Measurements from ENCODE around the gene ERFE.

ERFE gene

DNA sequence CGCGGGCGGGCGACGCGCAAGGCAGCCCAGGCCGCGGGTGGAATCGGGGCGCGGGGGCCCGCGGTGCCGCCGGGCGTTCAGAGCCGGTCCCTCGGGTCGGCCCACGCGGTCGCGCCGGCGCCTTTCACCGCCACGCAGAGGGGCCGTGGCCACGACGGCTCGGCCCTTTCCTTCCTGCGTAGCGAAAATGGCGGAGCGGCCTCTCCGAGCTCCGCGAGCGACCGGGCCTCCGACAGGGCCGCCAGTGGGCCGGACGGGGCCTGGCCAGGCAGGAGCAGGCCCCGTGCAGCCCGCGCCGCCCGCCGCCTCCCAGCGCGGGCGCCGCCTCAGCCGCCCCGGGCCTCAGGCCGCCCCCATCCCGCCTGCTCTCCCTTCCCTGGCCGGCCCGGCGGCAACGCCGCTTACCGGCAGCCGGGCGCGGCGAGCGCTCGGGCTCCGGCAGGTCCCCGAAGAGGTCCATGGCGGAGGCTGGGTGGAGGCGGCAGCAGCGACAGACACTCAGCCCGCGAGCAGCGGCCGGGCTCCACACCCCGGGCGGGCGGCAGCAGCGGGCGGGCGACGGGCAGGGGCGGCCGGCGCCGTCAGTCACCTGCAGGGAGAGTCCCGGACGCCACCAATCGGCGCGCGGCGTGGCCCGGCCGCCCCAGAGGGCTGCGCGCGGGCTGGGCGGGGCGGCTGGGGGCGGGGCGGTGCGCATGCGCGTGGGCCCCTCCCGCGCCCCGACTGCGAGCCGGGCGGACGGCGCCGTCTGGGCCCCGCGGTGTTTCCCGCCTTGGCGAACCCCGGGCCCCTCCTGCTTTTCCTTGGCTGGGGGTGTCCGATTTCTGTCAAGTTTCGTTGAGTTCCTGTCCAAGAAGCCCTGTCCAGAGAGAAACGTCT is 44.6 kb downstream of the ERFE start, which contains the start of gene ILKAP:
ILKAP (minus strand) TSS at position 602 of the 879 bp plus-strand sequence; CDS start at position 460, 142 bp downstream.
- no peak for TF ChIP-seq EZH2 (IDR thresholded peaks at IDR 0.05; ENCODE audit: borderline replicate concordance, low read depth, low read length, severe bottlenecking)
- TF ChIP-seq, protein P1, sequence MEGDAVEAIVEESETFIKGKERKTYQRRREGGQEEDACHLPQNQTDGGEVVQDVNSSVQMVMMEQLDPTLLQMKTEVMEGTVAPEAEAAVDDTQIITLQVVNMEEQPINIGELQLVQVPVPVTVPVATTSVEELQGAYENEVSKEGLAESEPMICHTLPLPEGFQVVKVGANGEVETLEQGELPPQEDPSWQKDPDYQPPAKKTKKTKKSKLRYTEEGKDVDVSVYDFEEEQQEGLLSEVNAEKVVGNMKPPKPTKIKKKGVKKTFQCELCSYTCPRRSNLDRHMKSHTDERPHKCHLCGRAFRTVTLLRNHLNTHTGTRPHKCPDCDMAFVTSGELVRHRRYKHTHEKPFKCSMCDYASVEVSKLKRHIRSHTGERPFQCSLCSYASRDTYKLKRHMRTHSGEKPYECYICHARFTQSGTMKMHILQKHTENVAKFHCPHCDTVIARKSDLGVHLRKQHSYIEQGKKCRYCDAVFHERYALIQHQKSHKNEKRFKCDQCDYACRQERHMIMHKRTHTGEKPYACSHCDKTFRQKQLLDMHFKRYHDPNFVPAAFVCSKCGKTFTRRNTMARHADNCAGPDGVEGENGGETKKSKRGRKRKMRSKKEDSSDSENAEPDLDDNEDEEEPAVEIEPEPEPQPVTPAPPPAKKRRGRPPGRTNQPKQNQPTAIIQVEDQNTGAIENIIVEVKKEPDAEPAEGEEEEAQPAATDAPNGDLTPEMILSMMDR (IDR thresholded peaks at IDR 0.05; ENCODE audit: borderline replicate concordance, extremely low read depth, low read length, poor library complexity, severe bottlenecking) = no peak
- peak within 1 kb of the TSS; percentile 65 to 86 for H3K4me3 ChIP-seq (ENCODE audit: low read depth in 1 of 2, low read length in 2 of 2)
- H3K27ac ChIP-seq (ENCODE audit: low read length) = peak within 1 kb of the TSS; percentile 95
- H3K9ac ChIP-seq (ENCODE audit: low read depth, low read length) = peak within 1 kb of the TSS; percentile 90
- peaks cover 39% of the 10 kb centered on the region for H3K4me1 ChIP-seq (ENCODE audit: insufficient read depth, low read length)
- DNase-seq = peak; percentile 87
- peaks cover 7% of the 10 kb centered on the region; the same call in 1 of the 2 replicates for H3K36me3 ChIP-seq (ENCODE audit: insufficient read depth, low read length)
- H3K27me3 ChIP-seq (ENCODE audit: insufficient read depth, low read length, poor library complexity) = peaks cover 19% of the 10 kb centered on the region
- ATAC-seq (ENCODE audit: insufficient read depth, low read depth) = peak; percentile 95
- H2AFZ ChIP-seq (ENCODE audit: low read depth, low read length) = peak within 1 kb of the TSS; percentile 97
- peaks cover 42% of the 10 kb centered on the region for H4K20me1 ChIP-seq (ENCODE audit: insufficient read depth, low read length)
- no peaks in the 10 kb centered on the region for H3K9me3 ChIP-seq (ENCODE audit: insufficient read depth, low read length, severe bottlenecking)
- H3K4me2 ChIP-seq (ENCODE audit: insufficient read depth, low read length) = peak within 1 kb of the TSS; percentile 94
- H3K79me2 ChIP-seq (ENCODE audit: insufficient read depth, low read length) = peaks cover 55% of the 10 kb centered on the region

DNA sequence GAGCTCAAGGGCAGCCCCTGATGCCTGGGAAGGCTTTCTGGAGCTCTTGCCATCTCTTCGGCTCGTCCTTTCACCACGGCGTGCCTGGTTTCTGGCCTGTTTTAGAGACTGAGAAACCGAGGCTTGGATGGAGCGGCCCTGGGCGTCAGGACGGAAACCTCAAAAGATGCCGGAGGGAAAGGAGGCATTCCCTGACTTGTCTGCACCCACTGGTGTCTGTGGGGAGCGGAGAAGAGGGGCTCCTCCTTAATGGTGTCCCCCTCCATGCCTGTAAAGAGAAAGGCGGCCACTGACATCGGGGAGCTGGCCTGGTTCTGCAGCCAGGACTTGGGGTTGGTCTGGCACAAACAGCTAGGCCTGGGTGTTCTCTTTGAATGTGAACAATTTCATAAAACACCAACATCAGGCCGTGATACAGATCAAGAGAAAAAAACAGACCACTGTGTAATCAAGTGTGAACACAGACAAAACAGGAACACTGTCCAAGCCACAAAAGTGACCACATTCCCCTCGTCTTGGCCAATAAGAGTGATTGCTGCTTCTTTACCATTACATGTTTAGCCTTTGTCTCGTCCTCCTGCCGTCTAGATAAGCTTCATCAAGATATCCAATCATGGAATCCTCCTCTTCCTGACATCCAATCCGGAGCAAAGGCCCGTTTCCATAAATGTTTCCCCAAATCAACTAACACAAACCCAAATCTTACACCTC is 45.4 kb downstream of the ERFE start:
- Histone ChIP-seq H3K27me3 (ENCODE audit: insufficient read depth, low read length, poor library complexity) (peaks cover 27% of the 10 kb centered on the region), H2AFZ (ENCODE audit: low read depth, low read length) (peak overlapping the region; percentile 97), H3K9me3 (ENCODE audit: insufficient read depth, low read length, severe bottlenecking) (no peaks in the 10 kb centered on the region), H3K4me2 (ENCODE audit: insufficient read depth, low read length) (peak overlapping the region; percentile 94), H3K36me3 (ENCODE audit: insufficient read depth, low read length) (peaks cover 7% of the 10 kb centered on the region; the same call in 1 of the 2 replicates), H4K20me1 (ENCODE audit: insufficient read depth, low read length) (peaks cover 34% of the 10 kb centered on the region), H3K27ac (ENCODE audit: low read length) (peak overlapping the region; percentile 95), H3K4me3 (ENCODE audit: low read depth in 1 of 2, low read length in 2 of 2) (peak overlapping the region; percentile 31 to 65), H3K9ac (ENCODE audit: low read depth, low read length) (peak overlapping the region; percentile 90), H3K79me2 (ENCODE audit: insufficient read depth, low read length) (peaks cover 47% of the 10 kb centered on the region), H3K4me1 (ENCODE audit: insufficient read depth, low read length) (peaks cover 34% of the 10 kb centered on the region)
- TF ChIP-seq, protein P1 (IDR thresholded peaks at IDR 0.05; ENCODE audit: borderline replicate concordance, extremely low read depth, low read length, poor library complexity, severe bottlenecking) = no peak
- no peak for TF ChIP-seq EZH2 (IDR thresholded peaks at IDR 0.05; ENCODE audit: borderline replicate concordance, low read depth, low read length, severe bottlenecking)
- DNase-seq (no peak), ATAC-seq (ENCODE audit: insufficient read depth, low read depth) (peak; percentile 12; the same call in 2 of the 3 replicates)

DNA sequence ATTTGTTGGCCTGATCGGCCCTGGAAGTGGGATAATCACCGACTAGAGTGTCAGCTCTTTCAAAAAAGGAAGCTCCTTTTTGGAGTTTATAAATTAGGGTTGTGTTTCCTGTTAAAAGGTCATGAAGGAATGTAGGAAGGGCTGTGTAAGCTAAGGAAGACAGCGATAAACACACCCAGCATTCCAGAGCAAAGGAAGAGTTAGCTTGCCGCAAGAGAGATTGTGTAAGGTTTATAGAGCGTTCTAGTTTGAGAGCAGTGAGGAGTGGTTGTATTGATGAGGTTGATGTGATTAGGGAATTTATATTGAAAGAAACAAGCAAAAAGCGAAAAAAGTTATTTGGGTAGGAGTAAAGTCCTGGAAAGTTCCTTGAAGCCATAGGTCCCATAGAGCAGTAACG is 48.2 kb downstream of the ERFE start:
- Histone ChIP-seq H4K20me1 (ENCODE audit: insufficient read depth, low read length) (peaks cover 8% of the 10 kb centered on the region; the same call in 1 of the 2 replicates), H3K27me3 (ENCODE audit: insufficient read depth, low read length, poor library complexity) (peaks cover 44% of the 10 kb centered on the region), H3K4me3 (ENCODE audit: low read depth in 1 of 2, low read length in 2 of 2) (no peak overlapping the region), H2AFZ (ENCODE audit: low read depth, low read length) (no peak overlapping the region), H3K36me3 (ENCODE audit: insufficient read depth, low read length) (no peaks in the 10 kb centered on the region), H3K9ac (ENCODE audit: low read depth, low read length) (no peak overlapping the region), H3K27ac (ENCODE audit: low read length) (no peak overlapping the region), H3K4me1 (ENCODE audit: insufficient read depth, low read length) (peaks cover 15% of the 10 kb centered on the region), H3K4me2 (ENCODE audit: insufficient read depth, low read length) (no peak overlapping the region), H3K79me2 (ENCODE audit: insufficient read depth, low read length) (peaks cover 18% of the 10 kb centered on the region), H3K9me3 (ENCODE audit: insufficient read depth, low read length, severe bottlenecking) (no peaks in the 10 kb centered on the region)
- ATAC-seq (ENCODE audit: insufficient read depth, low read depth) = no peak
- DNase-seq = no peak
- TF ChIP-seq EZH2 (IDR thresholded peaks at IDR 0.05; ENCODE audit: borderline replicate concordance, low read depth, low read length, severe bottlenecking) = no peak
- TF ChIP-seq, protein P1 (IDR thresholded peaks at IDR 0.05; ENCODE audit: borderline replicate concordance, extremely low read depth, low read length, poor library complexity, severe bottlenecking) = no peak
